Measurements from ENCODE around the gene KRTAP16-1.

DNA sequence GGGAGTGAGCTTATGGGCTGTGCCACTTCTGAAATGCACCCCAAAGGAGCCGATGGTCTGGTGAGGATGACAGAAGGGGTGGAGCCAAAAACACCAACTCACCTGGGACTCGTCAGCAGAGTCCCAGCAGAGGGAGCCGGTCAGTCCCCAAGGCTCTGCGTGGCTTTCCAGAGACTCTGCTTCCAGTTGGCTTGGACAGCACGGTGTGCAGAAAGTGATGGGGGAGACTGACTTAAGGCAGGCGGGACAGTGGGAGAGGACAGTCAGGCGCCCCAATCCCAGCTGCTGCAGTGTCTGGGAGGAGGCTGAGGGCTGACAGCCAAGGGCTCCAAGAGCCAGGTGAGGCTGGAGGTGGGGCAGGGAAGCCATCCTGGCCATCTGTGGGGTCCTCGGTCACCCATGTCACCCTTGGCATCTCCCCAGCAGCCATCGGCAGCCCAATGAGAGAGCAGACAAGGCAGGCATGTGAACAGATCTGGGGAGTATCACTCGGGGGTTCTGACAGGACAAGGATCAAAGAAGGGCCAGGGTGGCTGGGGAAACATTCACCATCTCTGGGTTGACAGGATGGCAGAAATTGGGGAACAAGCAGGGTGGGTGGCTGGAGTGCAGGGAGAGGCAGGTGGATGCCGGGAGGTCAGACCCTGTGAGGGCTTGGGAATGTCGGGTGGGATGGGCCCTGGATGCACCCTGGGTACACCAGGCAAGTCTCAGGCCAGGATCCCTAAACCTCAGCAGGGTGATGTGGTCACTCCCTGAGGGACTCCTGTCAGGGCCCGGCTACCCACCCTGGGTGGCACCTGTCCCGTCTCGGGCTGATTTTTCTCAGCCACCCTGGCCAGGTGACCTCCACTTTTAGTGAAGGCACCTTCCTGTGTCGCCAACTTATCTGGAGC, 15.3 kb upstream of the KRTAP16-1 start:
- TF ChIP-seq, protein P1, sequence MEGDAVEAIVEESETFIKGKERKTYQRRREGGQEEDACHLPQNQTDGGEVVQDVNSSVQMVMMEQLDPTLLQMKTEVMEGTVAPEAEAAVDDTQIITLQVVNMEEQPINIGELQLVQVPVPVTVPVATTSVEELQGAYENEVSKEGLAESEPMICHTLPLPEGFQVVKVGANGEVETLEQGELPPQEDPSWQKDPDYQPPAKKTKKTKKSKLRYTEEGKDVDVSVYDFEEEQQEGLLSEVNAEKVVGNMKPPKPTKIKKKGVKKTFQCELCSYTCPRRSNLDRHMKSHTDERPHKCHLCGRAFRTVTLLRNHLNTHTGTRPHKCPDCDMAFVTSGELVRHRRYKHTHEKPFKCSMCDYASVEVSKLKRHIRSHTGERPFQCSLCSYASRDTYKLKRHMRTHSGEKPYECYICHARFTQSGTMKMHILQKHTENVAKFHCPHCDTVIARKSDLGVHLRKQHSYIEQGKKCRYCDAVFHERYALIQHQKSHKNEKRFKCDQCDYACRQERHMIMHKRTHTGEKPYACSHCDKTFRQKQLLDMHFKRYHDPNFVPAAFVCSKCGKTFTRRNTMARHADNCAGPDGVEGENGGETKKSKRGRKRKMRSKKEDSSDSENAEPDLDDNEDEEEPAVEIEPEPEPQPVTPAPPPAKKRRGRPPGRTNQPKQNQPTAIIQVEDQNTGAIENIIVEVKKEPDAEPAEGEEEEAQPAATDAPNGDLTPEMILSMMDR (IDR thresholded peaks at IDR 0.05; ENCODE audit: low read length): peak; percentile 49
- no peak for TF ChIP-seq EZH2phosphoT487 (IDR thresholded peaks at IDR 0.05; ENCODE audit: low read length)
